Panc1 (cell line): ENCODE data around the gene ECHS1.

Source experiments
- POLR2AphosphoS5 ChIP-seq: IDR thresholded peaks from 2 replicates; pipeline ENCODE4 v1.6.1; 2012; ENCODE audit warnings: mild to moderate bottlenecking, low read depth, low read length, moderate library complexity
- TCF7L2 ChIP-seq: IDR thresholded peaks from 2 replicates; pipeline ENCODE4 v1.6.1; 2011; ENCODE audit warnings: mild to moderate bottlenecking, low read depth, low read length, inconsistent platforms

- TF ChIP-seq TCF7L2 (no peak), POLR2AphosphoS5 (no peak)
Measured at GRCh38 chr10:133400624-133401424, 27.7 kb upstream of the ECHS1 start.
